Measurements from ENCODE around the gene RRP12. TPM values are rescaled to one million over a fixed set of nuclear protein-coding genes. Genes with fewer than 3 reads are reported as not detected.

RRP12 gene
- total RNA-seq, 4 donors from 2014 or later: 14.8 to 27.6 (median 25.0) TPM

- Histone ChIP-seq H3K27me3 (no peaks in the 10 kb centered on the region), H3K27ac (peak overlapping the region; percentile 97 to 99), H3K9me3 (no peaks in the 10 kb centered on the region), H3K4me1 (peaks cover 0 to 11% of the 10 kb centered on the region in 2 donors), H3K4me3 (peak overlapping the region; percentile 75 to 99), H3K36me3 (no peaks in the 10 kb centered on the region)
- TF ChIP-seq CTCF (IDR thresholded peaks at IDR 0.05) (no peak), POLR2A (IDR thresholded peaks at IDR 0.05) (no peak)
- peak in 1 of 2 donors; percentile 26 for DNase-seq
- intact Hi-C loops (cut with DNase I; ENCODE audit: low total_unique reads): no loop called here
Measured at GRCh38 chr10:97319671-97320479, 81.3 kb downstream of the RRP12 start.

- H3K4me3 ChIP-seq: peak within 1 kb of the TSS; percentile 75 to 99
- H3K27me3 ChIP-seq: no peaks in the 10 kb centered on the region
- no peaks in the 10 kb centered on the region for H3K36me3 ChIP-seq
- H3K27ac ChIP-seq: peak within 1 kb of the TSS; percentile 97 to 99
- intact Hi-C loops (cut with DNase I; ENCODE audit: low total_unique reads): no loop called here
- H3K4me1 ChIP-seq: peaks cover 0 to 11% of the 10 kb centered on the region in 2 donors
- DNase-seq: peak; percentile 87 to 90
- H3K9me3 ChIP-seq: no peaks in the 10 kb centered on the region
- TF ChIP-seq CTCF (IDR thresholded peaks at IDR 0.05) (peak in 1 of 4 experiments; percentile 4), POLR2A (IDR thresholded peaks at IDR 0.05) (peak; percentile 47 to 84)
Measured at GRCh38 chr10:97318772-97319651, 82.1 kb downstream of the RRP12 start, which contains the start of gene FRAT1. TSS of gene FRAT1 (plus strand) at chr10:97319271. CDS start at chr10:97319454, 183 bp downstream.

- H3K4me1 ChIP-seq: no peaks in the 10 kb centered on the region
- H3K27me3 ChIP-seq: no peaks in the 10 kb centered on the region
- H3K36me3 ChIP-seq: no peaks in the 10 kb centered on the region
- DNase-seq: no peak
- TF ChIP-seq CTCF (IDR thresholded peaks at IDR 0.05) (no peak), POLR2A (IDR thresholded peaks at IDR 0.05) (no peak)
- H3K27ac ChIP-seq: no peak overlapping the region
- H3K9me3 ChIP-seq: no peaks in the 10 kb centered on the region
- no peak overlapping the region for H3K4me3 ChIP-seq
- intact Hi-C loops (cut with DNase I; ENCODE audit: low total_unique reads): no loop called here
Measured at GRCh38 chr10:97314671-97315070, 86.5 kb downstream of the RRP12 start.

GRCh38 chr10:97312897-97313296 lies 88.2 kb downstream of the RRP12 start:
- Histone ChIP-seq H3K36me3 (no peaks in the 10 kb centered on the region), H3K9me3 (no peaks in the 10 kb centered on the region), H3K27me3 (no peaks in the 10 kb centered on the region), H3K4me1 (no peaks in the 10 kb centered on the region), H3K27ac (no peak overlapping the region), H3K4me3 (no peak overlapping the region)
- no peak for TF ChIP-seq POLR2A (IDR thresholded peaks at IDR 0.05)
- TF ChIP-seq CTCF (IDR thresholded peaks at IDR 0.05): no peak
- no peak for DNase-seq
- intact Hi-C loops (cut with DNase I; ENCODE audit: low total_unique reads): no loop called here

All from uterus (tissue), 4 donors.